HepG2 (cell line): ENCODE results near the gene PCBD2. TPM values are rescaled to one million over a fixed set of nuclear protein-coding genes. Genes with fewer than 3 reads are reported as not detected.

Experiments
- ATAC-seq: fragments of 200-7000 bp; cut with Tn5 transposase; 3 replicates; pipeline ENCODE4 v1.9.1; 2020; ENCODE audit warnings: mild to moderate bottlenecking, moderate library complexity
- BruUV-seq: library from RNA; stranded (reverse); fragments of 400-500 nt; replicated peaks from 2 replicates; lab custom pipeline; 2021; lab: Mats Ljungman, UMichigan
- CTCF ChIA-PET: fragments of 300-600 bp; formaldehyde crosslinking; extraction: SDS; loops from one replicate; lab custom pipeline; 2021; ENCODE audit warnings: low total read pairs, inconsistent platforms, low intra/inter-chr PET ratio; lab: Yijun Ruan, JAX
- POLR2A ChIA-PET: fragments of 350-600 bp; sonication (Branson Sonifier 250); formaldehyde crosslinking; loops from one replicate; lab custom pipeline; 2020; ENCODE audit warnings: antibody characterized with exemption, inconsistent platforms; lab: Yijun Ruan, JAX
- DNase-seq: peaks from one replicate; pipeline ENCODE4 v3.0.0-alpha.2; 2015; ENCODE audit warnings: low spot score
- FAIRE-seq: peaks from 3 replicates; lab custom pipeline; 2011; peaks lifted over from hg19 to GRCh38; lab: Jason Lieb, UNC
- H2AFZ ChIP-seq: one replicate; pipeline ENCODE4 v1.6.1; 2011; ENCODE audit warnings: low read length, inconsistent platforms
- H3K27ac ChIP-seq: fragments of 300-600 bp; 3 replicates; pipeline ENCODE4 v1.8.0; 2011; ENCODE audit warnings: mixed run types, mild to moderate bottlenecking, mixed read lengths, low read length, inconsistent platforms; ENCODE audit not compliant: insufficient read depth; ENCODE audit errors: extremely low read length
- H3K27me3 ChIP-seq, 2 experiments: fragments of 200-600 bp in 1 of 2; 2 replicates in 1 of 2; 3 replicates in 1 of 2; pipeline versions ENCODE4 v1.6.0 to v1.8.0; 2011; ENCODE audit warnings: low read length in 2 of 2, mild to moderate bottlenecking in 2 of 2, moderate library complexity in 2 of 2, inconsistent platforms in 1 of 2; ENCODE audit not compliant: insufficient read depth in 2 of 2, control insufficient read depth in 1 of 2
- H3K36me3 ChIP-seq, 2 experiments: fragments of 200-600 bp in 1 of 2; replicated peaks in 1 of 2; 2 replicates in 1 of 2; 3 replicates in 1 of 2; pipeline versions ENCODE4 v1.5.1 to v1.8.0; 2011; ENCODE audit warnings: low read length in 2 of 2, inconsistent platforms in 1 of 2; ENCODE audit not compliant: insufficient read depth in 2 of 2, control insufficient read depth in 1 of 2
- H3K4me1 ChIP-seq: 2 replicates; pipeline ENCODE4 v1.5.1; 2012; ENCODE audit warnings: low read length, inconsistent platforms; ENCODE audit not compliant: insufficient read depth
- H3K4me2 ChIP-seq: 2 replicates; pipeline ENCODE4 v1.6.0; 2011; ENCODE audit warnings: low read depth, low read length, inconsistent platforms
- H3K4me3 ChIP-seq, 3 experiments: fragments of 200-600 bp in 1 of 3; sonication (generic), shearing (Covaris generic) in 1 of 3; replicated peaks in 1 of 3; 2 replicates each; pipeline ENCODE4 v1.5.1; 2011 to 2016; ENCODE audit warnings: low read length in 3 of 3, inconsistent platforms in 2 of 3, low read depth in 2 of 3, mild to moderate bottlenecking in 2 of 3, control low read depth in 1 of 3, mixed read lengths in 1 of 3; ENCODE audit not compliant: insufficient read depth in 1 of 3
- H3K79me2 ChIP-seq: one replicate; pipeline ENCODE4 v1.6.1; 2011; ENCODE audit warnings: low read length, inconsistent platforms; ENCODE audit not compliant: insufficient read depth
- H3K9ac ChIP-seq: 2 replicates; pipeline ENCODE4 v1.6.0; 2011; ENCODE audit warnings: mild to moderate bottlenecking, low read depth, low read length, inconsistent platforms; ENCODE audit not compliant: insufficient read depth
- H3K9me3 ChIP-seq: 2 replicates; pipeline ENCODE4 v1.5.1; 2012; ENCODE audit warnings: mild to moderate bottlenecking, low read length
- H4K20me1 ChIP-seq: 2 replicates; pipeline ENCODE4 v1.6.0; 2011; ENCODE audit warnings: inconsistent platforms, mild to moderate bottlenecking, low read length, moderate library complexity; ENCODE audit not compliant: insufficient read depth
- BHLHE40 ChIP-seq: IDR thresholded peaks from 2 replicates; pipeline ENCODE4 v1.6.1; 2011; ENCODE audit warnings: low read length, improper control_type of control experiment
- BORCS8-MEF2B ChIP-seq: sonication (generic); formaldehyde crosslinking; IDR thresholded peaks from 2 replicates; pipeline ENCODE4 v1.8.0; 2022; ENCODE audit warnings: mild to moderate bottlenecking, missing genetic modification reagents
- CC2D1A ChIP-seq: sonication (generic); formaldehyde crosslinking; IDR thresholded peaks from 2 replicates; pipeline ENCODE4 v1.8.1; 2023; ENCODE audit warnings: mild to moderate bottlenecking, missing genetic modification reagents
- DMAP1 ChIP-seq: IDR thresholded peaks from 2 replicates; pipeline ENCODE4 v1.6.1; 2016
- FOSL2 ChIP-seq: sonication (generic); formaldehyde crosslinking; IDR thresholded peaks from 2 replicates; pipeline ENCODE4 v1.4.0; 2020; ENCODE audit warnings: missing genetic modification reagents
- GMEB1 ChIP-seq: sonication (generic); formaldehyde crosslinking; IDR thresholded peaks from 2 replicates; pipeline ENCODE4 v1.5.1; 2020; ENCODE audit warnings: missing genetic modification reagents, mild to moderate bottlenecking, borderline replicate concordance
- HNF4A ChIP-seq: sonication (generic); formaldehyde crosslinking; IDR thresholded peaks from 2 replicates; pipeline ENCODE4 v1.4.0; 2020; ENCODE audit warnings: missing genetic modification reagents
- MYC ChIP-seq: sonication (generic); formaldehyde crosslinking; IDR thresholded peaks from 2 replicates; pipeline ENCODE4 v1.9.0; 2021; ENCODE audit warnings: missing genetic modification reagents, borderline replicate concordance
- PHF20 ChIP-seq: sonication (generic); formaldehyde crosslinking; IDR thresholded peaks from 2 replicates; pipeline ENCODE4 v1.5.0; 2020; ENCODE audit warnings: mild to moderate bottlenecking, missing genetic modification reagents
- RFX5 ChIP-seq: IDR thresholded peaks from 2 replicates; pipeline ENCODE4 v1.6.1; 2011; ENCODE audit warnings: low read depth, low read length, improper control_type of control experiment
- SOX5 ChIP-seq: IDR thresholded peaks from 2 replicates; pipeline ENCODE4 v1.6.1; 2016; ENCODE audit warnings: borderline replicate concordance
- THRA ChIP-seq: sonication (generic); formaldehyde crosslinking; IDR thresholded peaks from 2 replicates; pipeline ENCODE4 v1.4.0; 2020; ENCODE audit warnings: missing genetic modification reagents, borderline replicate concordance
- ZBTB44 ChIP-seq: sonication (generic); formaldehyde crosslinking; IDR thresholded peaks from 2 replicates; pipeline ENCODE4 v1.4.0; 2020; ENCODE audit warnings: missing genetic modification reagents
- ZNF530 ChIP-seq: sonication (generic); formaldehyde crosslinking; IDR thresholded peaks from 2 replicates; pipeline ENCODE4 v1.5.0; 2020; ENCODE audit warnings: low read depth, mild to moderate bottlenecking, missing genetic modification reagents
- ZNF562 ChIP-seq: sonication (generic); formaldehyde crosslinking; IDR thresholded peaks from 2 replicates; pipeline ENCODE4 v1.8.0; 2022; ENCODE audit warnings: missing genetic modification reagents, borderline replicate concordance
- ZNF652 ChIP-seq: IDR thresholded peaks from 2 replicates; pipeline ENCODE4 v1.6.1; 2016; ENCODE audit warnings: low read depth, borderline replicate concordance
- ZSCAN30 ChIP-seq: sonication (generic); formaldehyde crosslinking; IDR thresholded peaks from 2 replicates; pipeline ENCODE4 v1.5.0; 2020; ENCODE audit warnings: mild to moderate bottlenecking, missing genetic modification reagents
- WGBS: methylation state at CpG from one replicate; pipeline ENCODE4 v1.1.6; 2017; ENCODE audit warnings: low lambda C conversion rate; 5-methylcytosine and 5-hydroxymethylcytosine counted together
- in situ Hi-C: cut with HindIII; loops from 2 replicates; pipeline ENCODE4 v1.10.0; 2017; ENCODE audit warnings: low pct_unique_long_range_greater_than_20kb; ENCODE audit not compliant: extremely low pct_ligation_motif_present
- intact Hi-C: fragments of 100-400 bp; cut with micrococcal nuclease; formaldehyde crosslinking; loops from one replicate; pipeline ENCODE4 v1.10.0; 2022; ENCODE audit not compliant: unreplicated experiment
- polyA plus RNA-seq, 8 experiments: library from polyadenylated mRNA; depleted of rRNA in 3 of 8; stranded (reverse) in 7 of 8; unstranded in 1 of 8; fragments of >200 nt; fragmentation: Illumina TruSeq in 4 of 8; extraction: Trizol in 4 of 8; gene quantifications; 2 replicates each; pipeline versions ENCODE4 v1.2.1 to v1.2.3, GENCODE V29; 2011 to 2016; ENCODE audit warnings: low read depth in 4 of 8, missing spikeins in 1 of 8, mixed read lengths in 1 of 8; ENCODE audit not compliant: insufficient read depth in 1 of 8
- total RNA-seq, 5 experiments: library from RNA; depleted of rRNA; stranded (reverse); fragments of >200 nt; fragmentation: Illumina TruSeq; extraction: Trizol; gene quantifications; 2 replicates each; pipeline ENCODE4 v1.2.3, GENCODE V29; 2016; ENCODE audit warnings: low read depth in 1 of 5
- TF ChIP-seq, protein P1 (sequence below): sonication (generic); formaldehyde crosslinking; IDR thresholded peaks from 2 replicates; pipeline ENCODE4 v1.8.0; 2022; ENCODE audit warnings: mild to moderate bottlenecking, missing genetic modification reagents, moderate library complexity
- TF ChIP-seq, protein P2 (sequence below): sonication (generic); formaldehyde crosslinking; IDR thresholded peaks from 2 replicates; pipeline ENCODE4 v1.4.0; 2020; ENCODE audit warnings: missing genetic modification reagents

Gene PCBD2
- total and polyA plus RNA-seq, 2 of the 13 experiments (the other 11 are each of a cell fraction or from before 2014, with no cell fraction given): 5.5 to 12.0 TPM

GRCh38 chr5:134975843-134976242 lies 70.9 kb downstream of the PCBD2 start (continued):
- TF ChIP-seq MYC (no peak), BORCS8-MEF2B (CRISPR knock-in tag) (no peak), ZSCAN30 (CRISPR knock-in tag) (no peak), ZNF562 (CRISPR knock-in tag) (no peak), HNF4A (CRISPR knock-in tag) (no peak), PHF20 (CRISPR knock-in tag) (no peak), RFX5 (no peak), CC2D1A (CRISPR knock-in tag) (no peak), DMAP1 (CRISPR knock-in tag) (no peak), ZNF530 (CRISPR knock-in tag) (no peak)
- TF ChIP-seq, protein P1, sequence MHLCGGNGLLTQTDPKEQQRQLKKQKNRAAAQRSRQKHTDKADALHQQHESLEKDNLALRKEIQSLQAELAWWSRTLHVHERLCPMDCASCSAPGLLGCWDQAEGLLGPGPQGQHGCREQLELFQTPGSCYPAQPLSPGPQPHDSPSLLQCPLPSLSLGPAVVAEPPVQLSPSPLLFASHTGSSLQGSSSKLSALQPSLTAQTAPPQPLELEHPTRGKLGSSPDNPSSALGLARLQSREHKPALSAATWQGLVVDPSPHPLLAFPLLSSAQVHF (CRISPR knock-in tag): no peak

DNA sequence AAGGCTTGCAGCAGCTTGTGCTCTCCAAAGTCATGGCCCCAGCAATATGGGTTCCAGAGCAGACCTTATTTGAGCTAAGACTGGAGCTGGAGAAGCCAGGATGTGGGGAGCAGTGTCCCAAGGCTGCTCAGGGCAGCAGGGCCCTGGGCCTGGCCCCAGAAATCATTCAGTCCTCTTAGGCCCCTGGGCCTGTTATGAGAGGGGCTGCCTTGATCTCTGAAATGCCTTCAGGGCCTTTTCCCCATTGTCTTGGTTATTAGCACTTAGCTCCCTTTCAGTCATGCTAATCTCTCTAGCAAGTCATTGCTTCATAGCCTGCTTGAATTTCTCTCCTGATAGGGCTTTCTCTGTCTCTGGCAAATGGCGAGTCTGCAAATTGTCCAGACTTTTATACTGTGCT lies 71.9 kb downstream of the PCBD2 start:
- CTCF ChIA-PET: no interaction called here
- WGBS: 96% methylated on average over 1 of the region's 1 CpG
- Histone ChIP-seq H3K27ac (no peak overlapping the region), H4K20me1 (no peaks in the 10 kb centered on the region), H3K79me2 (no peaks in the 10 kb centered on the region), H3K9me3 (peaks cover 23% of the 10 kb centered on the region), H3K4me1 (peaks cover 15% of the 10 kb centered on the region), H3K4me3 (no peak overlapping the region), H2AFZ (no peak overlapping the region), H3K4me2 (no peak overlapping the region), H3K9ac (no peak overlapping the region), H3K36me3 (no peaks in the 10 kb centered on the region), H3K27me3 (no peaks in the 10 kb centered on the region)
- no peak for ATAC-seq
- no peak for DNase-seq
- POLR2A ChIA-PET: no interaction called here
- BruUV-seq: no TSS peak
- intact Hi-C loops: no loop called here
- in situ Hi-C loops: no loop called here
- no peak for FAIRE-seq
- TF ChIP-seq BHLHE40 (no peak), SOX5 (CRISPR knock-in tag) (no peak), THRA (no peak), GMEB1 (no peak), ZNF652 (CRISPR knock-in tag) (no peak), FOSL2 (no peak), ZBTB44 (no peak)
- TF ChIP-seq, protein P2, sequence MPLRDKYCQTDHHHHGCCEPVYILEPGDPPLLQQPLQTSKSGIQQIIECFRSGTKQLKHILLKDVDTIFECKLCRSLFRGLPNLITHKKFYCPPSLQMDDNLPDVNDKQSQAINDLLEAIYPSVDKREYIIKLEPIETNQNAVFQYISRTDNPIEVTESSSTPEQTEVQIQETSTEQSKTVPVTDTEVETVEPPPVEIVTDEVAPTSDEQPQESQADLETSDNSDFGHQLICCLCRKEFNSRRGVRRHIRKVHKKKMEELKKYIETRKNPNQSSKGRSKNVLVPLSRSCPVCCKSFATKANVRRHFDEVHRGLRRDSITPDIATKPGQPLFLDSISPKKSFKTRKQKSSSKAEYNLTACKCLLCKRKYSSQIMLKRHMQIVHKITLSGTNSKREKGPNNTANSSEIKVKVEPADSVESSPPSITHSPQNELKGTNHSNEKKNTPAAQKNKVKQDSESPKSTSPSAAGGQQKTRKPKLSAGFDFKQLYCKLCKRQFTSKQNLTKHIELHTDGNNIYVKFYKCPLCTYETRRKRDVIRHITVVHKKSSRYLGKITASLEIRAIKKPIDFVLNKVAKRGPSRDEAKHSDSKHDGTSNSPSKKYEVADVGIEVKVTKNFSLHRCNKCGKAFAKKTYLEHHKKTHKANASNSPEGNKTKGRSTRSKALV (CRISPR knock-in tag): no peak
